ENCODE data around the gene GALNT3. TPM values are rescaled to one million over a fixed set of nuclear protein-coding genes. Genes with fewer than 3 reads are reported as not detected.

Gene GALNT3
- total RNA-seq, 1 experiment from 2014 or later = 9.8 TPM

DNA sequence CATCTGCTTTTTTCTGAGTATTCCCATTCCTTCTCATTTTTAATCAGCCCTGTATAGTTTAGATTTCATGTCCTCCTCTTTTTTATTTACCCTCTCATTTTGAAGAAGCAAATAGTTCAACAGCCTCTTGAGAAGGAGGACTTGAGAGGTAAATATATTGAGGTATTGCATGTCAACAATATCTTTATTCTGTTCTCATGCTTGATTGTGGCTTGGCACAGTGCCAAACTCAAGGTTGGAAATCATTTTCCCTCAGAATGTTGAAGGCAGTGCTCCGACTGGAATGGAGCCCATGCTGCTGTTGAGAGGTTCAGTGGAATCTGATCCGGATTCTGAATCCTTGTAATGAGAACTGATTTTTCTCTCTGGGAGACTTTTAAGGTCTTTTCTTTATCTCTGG, 31.0 kb upstream of the GALNT3 start:
- ATAC-seq (no peak), DNase-seq (ENCODE audit: low read depth, low spot score) (no peak)
- Histone ChIP-seq H3K79me2 (ENCODE audit: insufficient read depth, low read length) (no peaks in the 10 kb centered on the region), H3K27me3 (ENCODE audit: insufficient read depth, low read length) (no peaks in the 10 kb centered on the region), H3K9me3 (ENCODE audit: control insufficient read depth in 1 of 2, insufficient read depth in 1 of 2, low read depth in 1 of 2, low read length in 2 of 2) (no peaks in the 10 kb centered on the region), H3K4me1 (ENCODE audit: control insufficient read depth in 1 of 2, insufficient read depth in 2 of 2, low read length in 2 of 2) (no peaks in the 10 kb centered on the region), H3K9ac (ENCODE audit: low read length) (no peak overlapping the region), H4K20me1 (ENCODE audit: insufficient read depth) (no peaks in the 10 kb centered on the region), H3K36me3 (ENCODE audit: control insufficient read depth in 1 of 2, insufficient read depth in 2 of 2, low read length in 2 of 2) (no peaks in the 10 kb centered on the region), H3K4me3 (replicated peaks in 1 of 2; ENCODE audit: low read depth in 1 of 2, low read length in 2 of 2) (no peak overlapping the region), H3K9me2 (ENCODE audit: insufficient read depth) (no peaks in the 10 kb centered on the region), H3K27ac (ENCODE audit: low read depth, low read length) (no peak overlapping the region), H2AFZ (ENCODE audit: low read depth, low read length, poor library complexity, severe bottlenecking) (no peak overlapping the region), H3K4me2 (ENCODE audit: low read length) (no peak overlapping the region)
- TF ChIP-seq, protein P1, sequence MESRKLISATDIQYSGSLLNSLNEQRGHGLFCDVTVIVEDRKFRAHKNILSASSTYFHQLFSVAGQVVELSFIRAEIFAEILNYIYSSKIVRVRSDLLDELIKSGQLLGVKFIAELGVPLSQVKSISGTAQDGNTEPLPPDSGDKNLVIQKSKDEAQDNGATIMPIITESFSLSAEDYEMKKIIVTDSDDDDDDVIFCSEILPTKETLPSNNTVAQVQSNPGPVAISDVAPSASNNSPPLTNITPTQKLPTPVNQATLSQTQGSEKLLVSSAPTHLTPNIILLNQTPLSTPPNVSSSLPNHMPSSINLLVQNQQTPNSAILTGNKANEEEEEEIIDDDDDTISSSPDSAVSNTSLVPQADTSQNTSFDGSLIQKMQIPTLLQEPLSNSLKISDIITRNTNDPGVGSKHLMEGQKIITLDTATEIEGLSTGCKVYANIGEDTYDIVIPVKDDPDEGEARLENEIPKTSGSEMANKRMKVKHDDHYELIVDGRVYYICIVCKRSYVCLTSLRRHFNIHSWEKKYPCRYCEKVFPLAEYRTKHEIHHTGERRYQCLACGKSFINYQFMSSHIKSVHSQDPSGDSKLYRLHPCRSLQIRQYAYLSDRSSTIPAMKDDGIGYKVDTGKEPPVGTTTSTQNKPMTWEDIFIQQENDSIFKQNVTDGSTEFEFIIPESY (IDR thresholded peaks at IDR 0.05; ENCODE audit: extremely low read depth, insufficient replicate concordance, low read length) = no peak
- TF ChIP-seq, protein P2, sequence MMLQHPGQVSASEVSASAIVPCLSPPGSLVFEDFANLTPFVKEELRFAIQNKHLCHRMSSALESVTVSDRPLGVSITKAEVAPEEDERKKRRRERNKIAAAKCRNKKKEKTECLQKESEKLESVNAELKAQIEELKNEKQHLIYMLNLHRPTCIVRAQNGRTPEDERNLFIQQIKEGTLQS (IDR thresholded peaks at IDR 0.05) = no peak
- TF ChIP-seq CBX3 (IDR thresholded peaks at IDR 0.05; ENCODE audit: low read depth) = no peak
- TF ChIP-seq FOSL1 (IDR thresholded peaks at IDR 0.05; ENCODE audit: low read depth) = no peak
- no peak for TF ChIP-seq YY1 (IDR thresholded peaks at IDR 0.05; ENCODE audit: extremely low read depth, insufficient replicate concordance, low read depth, low read length)
- TF ChIP-seq, protein P3, sequence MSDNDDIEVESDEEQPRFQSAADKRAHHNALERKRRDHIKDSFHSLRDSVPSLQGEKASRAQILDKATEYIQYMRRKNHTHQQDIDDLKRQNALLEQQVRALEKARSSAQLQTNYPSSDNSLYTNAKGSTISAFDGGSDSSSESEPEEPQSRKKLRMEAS (IDR thresholded peaks at IDR 0.05) = no peak
- no peak for TF ChIP-seq EZH2phosphoT487 (IDR thresholded peaks at IDR 0.05; ENCODE audit: borderline replicate concordance)
- TF ChIP-seq JUND (IDR thresholded peaks at IDR 0.05) = no peak
- no peak for TF ChIP-seq POLR2A (IDR thresholded peaks at IDR 0.05; ENCODE audit: borderline replicate concordance, extremely low read depth, insufficient read depth, insufficient read length)
- TF ChIP-seq ZFX (IDR thresholded peaks at IDR 0.05) = no peak
- TF ChIP-seq ZNF274 (IDR thresholded peaks at IDR 0.05; ENCODE audit: low read depth, low read length) = no peak
- TF ChIP-seq ELF1 (IDR thresholded peaks at IDR 0.05; ENCODE audit: borderline replicate concordance, low read depth) = no peak
- no peak for TF ChIP-seq REST (IDR thresholded peaks at IDR 0.05; ENCODE audit: low read depth)
- no peak for TF ChIP-seq CTCF (IDR thresholded peaks at IDR 0.05 in 2 of 3, conservative IDR thresholded peaks at IDR 0.05 in 1 of 3; ENCODE audit: borderline replicate concordance in 1 of 3, insufficient read depth in 1 of 3, low read depth in 2 of 3, low read length in 2 of 3)
- TF ChIP-seq SP1 (IDR thresholded peaks at IDR 0.05; ENCODE audit: low read depth) = no peak
- no peak for TF ChIP-seq EGR1 (IDR thresholded peaks at IDR 0.05; ENCODE audit: low read depth)
- POLR2A ChIA-PET = no interaction called here
- intact Hi-C loops (cut with micrococcal nuclease) = no loop called here
- RAD21 ChIA-PET (ENCODE audit: low non-redundant PET in 1 of 2, low total read pairs in 2 of 2, uncharacterized antibody in 2 of 2, unreplicated experiment in 2 of 2) = no interaction called here
- BruUV-seq (replicated peaks) = no TSS peak
- CTCF ChIA-PET = no interaction called here
